Trophoblast cell (in vitro differentiated cells and primary cell): ENCODE measurements around the gene SLC12A8.

ENCODE experiments used
- DNase-seq, 2 donors: peaks; one replicate each; pipeline ENCODE4 v3.0.0-alpha.2; 2016
- H2AFZ ChIP-seq: 2 replicates; pipeline ENCODE4 v1.6.1; 2013; ENCODE audit warnings: low read length, moderate library complexity, mild to moderate bottlenecking; ENCODE audit not compliant: insufficient read depth, poor library complexity
- H2AK5ac ChIP-seq: 2 replicates; pipeline ENCODE4 v1.6.1; 2013; ENCODE audit warnings: mild to moderate bottlenecking, low read length
- H2BK120ac ChIP-seq: 2 replicates; pipeline ENCODE4 v1.6.1; 2013; ENCODE audit warnings: low read length, mild to moderate bottlenecking, moderate library complexity; ENCODE audit not compliant: insufficient read depth, poor library complexity
- H2BK12ac ChIP-seq: 2 replicates; pipeline ENCODE4 v1.6.1; 2013; ENCODE audit warnings: mild to moderate bottlenecking, low read length, moderate library complexity
- H2BK5ac ChIP-seq: 2 replicates; pipeline ENCODE4 v1.6.1; 2013; ENCODE audit warnings: low read length, low read depth, moderate library complexity, mild to moderate bottlenecking; ENCODE audit not compliant: poor library complexity
- H3K14ac ChIP-seq: 2 replicates; pipeline ENCODE4 v1.6.1; 2013; ENCODE audit warnings: mild to moderate bottlenecking, low read length
- H3K18ac ChIP-seq: 2 replicates; pipeline ENCODE4 v1.6.1; 2013; ENCODE audit warnings: mild to moderate bottlenecking, low read length
- H3K23ac ChIP-seq: 2 replicates; pipeline ENCODE4 v1.6.1; 2013; ENCODE audit warnings: low read length
- H3K27ac ChIP-seq: 2 replicates; pipeline ENCODE4 v1.5.1; 2013; ENCODE audit warnings: low read depth, mild to moderate bottlenecking, inconsistent platforms, low read length, moderate library complexity
- H3K27me3 ChIP-seq: 2 replicates; pipeline ENCODE4 v1.6.1; 2013; ENCODE audit warnings: inconsistent platforms, mild to moderate bottlenecking, low read length, moderate library complexity; ENCODE audit not compliant: insufficient read depth
- H3K36me3 ChIP-seq, 2 experiments: 1 replicate in 1 of 2; 2 replicates in 1 of 2; pipeline ENCODE4 v1.6.1; 2013; ENCODE audit warnings: low read length in 2 of 2, mild to moderate bottlenecking in 2 of 2, moderate library complexity in 1 of 2; ENCODE audit not compliant: insufficient read depth in 2 of 2, control insufficient read depth in 1 of 2
- H3K4ac ChIP-seq: 2 replicates; pipeline ENCODE4 v1.6.1; 2013; ENCODE audit warnings: low read depth, mild to moderate bottlenecking, low read length, moderate library complexity
- H3K4me1 ChIP-seq, 2 experiments: 1 replicate in 1 of 2; 2 replicates in 1 of 2; pipeline ENCODE4 v1.6.1; 2013; ENCODE audit warnings: low read length in 2 of 2, mild to moderate bottlenecking in 2 of 2, moderate library complexity in 1 of 2; ENCODE audit not compliant: insufficient read depth in 2 of 2, control insufficient read depth in 1 of 2
- H3K4me2 ChIP-seq: 2 replicates; pipeline ENCODE4 v1.6.1; 2013; ENCODE audit warnings: inconsistent platforms, mild to moderate bottlenecking, low read length, moderate library complexity
- H3K4me3 ChIP-seq: 2 replicates; pipeline ENCODE4 v1.5.1; 2013; ENCODE audit warnings: mild to moderate bottlenecking, low read depth, low read length, inconsistent platforms
- H3K79me1 ChIP-seq: one replicate; pipeline ENCODE4 v1.6.1; 2013; ENCODE audit warnings: low read length
- H3K79me2 ChIP-seq: 2 replicates; pipeline ENCODE4 v1.6.1; 2013; ENCODE audit warnings: low read length, mild to moderate bottlenecking; ENCODE audit not compliant: control insufficient read depth, insufficient read depth, poor library complexity
- H3K9ac ChIP-seq: 2 replicates; pipeline ENCODE4 v1.6.1; 2013; ENCODE audit warnings: mild to moderate bottlenecking, low read length
- H3K9me3 ChIP-seq: 2 replicates; pipeline ENCODE4 v1.6.1; 2013; ENCODE audit warnings: low read depth, mild to moderate bottlenecking, control low read depth, inconsistent platforms, low read length; ENCODE audit not compliant: insufficient read depth
- H4K12ac ChIP-seq: 2 replicates; pipeline ENCODE4 v1.6.1; 2013; ENCODE audit warnings: low read depth, mild to moderate bottlenecking, low read length, moderate library complexity
- H4K8ac ChIP-seq: 2 replicates; pipeline ENCODE4 v1.6.1; 2013; ENCODE audit warnings: low read depth, mild to moderate bottlenecking, low read length, moderate library complexity
- H4K91ac ChIP-seq: one replicate; pipeline ENCODE4 v1.6.1; 2013; ENCODE audit warnings: low read depth, mild to moderate bottlenecking, low read length, moderate library complexity
- WGBS: extraction: QIAGEN DNeasy Blood & Tissue Kit; methylation state at CpG from one replicate; pipeline ENCODE4 v1.1.7; 2013; ENCODE audit warnings: missing lambda C conversion rate; ENCODE audit not compliant: insufficient read length, insufficient coverage; ENCODE audit errors: extremely low coverage; 5-methylcytosine and 5-hydroxymethylcytosine counted together

Gene SLC12A8

GRCh38 chr3:125061170-125061569 lies 151.4 kb downstream of the SLC12A8 start:
- peak overlapping the region; percentile 28 for H4K91ac ChIP-seq
- no CpG with 5 or more reads among the region's 4 CpGs for WGBS

DNA sequence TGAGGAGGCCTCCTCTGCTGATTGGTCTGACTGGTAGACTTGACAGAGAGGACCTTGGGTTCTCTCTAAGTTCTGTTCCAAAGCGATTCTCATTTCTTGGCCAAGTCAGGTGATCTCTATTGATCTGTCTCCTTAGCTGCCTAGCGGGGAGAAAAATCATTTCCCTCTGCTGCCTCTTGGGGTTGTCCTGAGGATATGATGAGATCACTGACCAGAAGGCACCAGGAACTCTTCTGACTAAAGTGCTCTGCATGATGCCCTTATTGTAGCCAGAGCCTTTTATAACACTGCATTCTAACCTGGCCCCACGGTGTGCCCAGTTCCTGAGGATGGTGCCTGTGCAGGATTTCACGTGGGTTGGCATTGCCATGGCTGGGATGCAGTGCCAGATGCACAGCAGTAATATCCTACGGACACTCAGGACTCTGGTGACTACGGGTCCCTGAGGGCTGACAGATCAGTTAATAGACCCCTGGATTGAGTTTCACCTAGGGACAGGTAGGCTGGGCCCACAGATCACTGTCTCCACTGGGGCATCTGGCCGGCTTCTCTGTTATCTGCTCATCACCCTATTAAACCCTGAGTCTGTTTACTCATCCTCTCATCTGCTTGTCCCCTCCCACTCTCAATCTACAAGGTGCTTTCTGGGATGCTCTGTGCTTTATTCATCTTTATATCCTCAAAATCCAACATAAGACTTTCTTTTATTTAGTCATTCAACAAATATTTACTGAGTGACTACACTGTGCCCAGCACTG lies 152.9 kb downstream of the SLC12A8 start:
- H3K4me2 ChIP-seq = no peak overlapping the region
- peaks cover 27 to 30% of the 10 kb centered on the region in 2 experiments for H3K4me1 ChIP-seq
- H2BK12ac ChIP-seq = no peak overlapping the region
- H2BK120ac ChIP-seq = no peak overlapping the region
- H2AFZ ChIP-seq = no peak overlapping the region
- no peak overlapping the region for H4K8ac ChIP-seq
- H2BK5ac ChIP-seq = no peak overlapping the region
- DNase-seq = no peak
- H3K79me2 ChIP-seq = peaks cover 2% of the 10 kb centered on the region
- no peak overlapping the region for H4K91ac ChIP-seq
- no peak overlapping the region for H3K18ac ChIP-seq
- H3K14ac ChIP-seq = no peak overlapping the region
- H3K79me1 ChIP-seq = peaks cover 7% of the 10 kb centered on the region
- no peak overlapping the region for H3K27ac ChIP-seq
- H2AK5ac ChIP-seq = no peak overlapping the region
- H3K9me3 ChIP-seq = no peaks in the 10 kb centered on the region
- H3K9ac ChIP-seq = no peak overlapping the region
- H3K4me3 ChIP-seq = no peak overlapping the region
- H3K4ac ChIP-seq = no peak overlapping the region
- no peaks in the 10 kb centered on the region for H3K27me3 ChIP-seq
- H4K12ac ChIP-seq = no peak overlapping the region
- H3K23ac ChIP-seq = no peak overlapping the region
- no CpG with 5 or more reads among the region's 7 CpGs for WGBS
- no peaks in the 10 kb centered on the region for H3K36me3 ChIP-seq

More at GRCh38 chr3:125061170-125061569, 151.4 kb downstream of the SLC12A8 start:
- H3K4me1 ChIP-seq = peaks cover 26 to 30% of the 10 kb centered on the region in 2 experiments
- H3K36me3 ChIP-seq = no peaks in the 10 kb centered on the region
- peak overlapping the region; percentile 34 for H2BK12ac ChIP-seq
- H2AFZ ChIP-seq = no peak overlapping the region
- H3K4me3 ChIP-seq = no peak overlapping the region
- no peak overlapping the region for H3K4me2 ChIP-seq
- no peaks in the 10 kb centered on the region for H3K9me3 ChIP-seq
- no peak overlapping the region for H3K9ac ChIP-seq
- no peak overlapping the region for H4K12ac ChIP-seq
- no peak overlapping the region for H3K14ac ChIP-seq
- peaks cover 13% of the 10 kb centered on the region for H3K79me1 ChIP-seq
- H3K23ac ChIP-seq = no peak overlapping the region
- H3K18ac ChIP-seq = no peak overlapping the region
- H2BK120ac ChIP-seq = peak overlapping the region; percentile 20
- no peak overlapping the region for H2AK5ac ChIP-seq
- H2BK5ac ChIP-seq = no peak overlapping the region
- H3K27me3 ChIP-seq = no peaks in the 10 kb centered on the region
- H3K27ac ChIP-seq = no peak overlapping the region
- no peaks in the 10 kb centered on the region for H3K79me2 ChIP-seq
- no peak overlapping the region for H4K8ac ChIP-seq
- DNase-seq = peak; percentile 64 to 79
- no peak overlapping the region for H3K4ac ChIP-seq

DNA sequence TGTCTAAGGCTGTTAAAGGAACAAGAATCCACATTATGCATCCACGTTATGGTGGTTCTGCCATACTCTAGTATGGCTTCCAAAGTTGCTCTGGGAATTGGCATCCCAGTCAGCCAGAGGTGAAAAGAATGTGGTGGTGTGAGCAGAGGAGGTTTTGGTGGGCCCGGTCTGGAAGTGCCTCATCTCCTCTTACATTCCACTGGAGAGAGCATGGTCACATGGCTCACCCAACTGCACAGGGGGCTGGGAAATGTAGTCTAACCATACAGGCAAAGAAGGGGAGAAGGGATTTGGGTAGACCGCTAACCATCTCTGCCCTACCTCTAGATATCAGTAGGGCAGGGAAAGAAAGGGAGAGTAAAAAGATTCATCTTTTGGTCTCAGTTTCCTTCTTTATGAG lies 153.6 kb downstream of the SLC12A8 start:
- Histone ChIP-seq H3K4ac (no peak overlapping the region), H3K18ac (no peak overlapping the region), H3K4me3 (no peak overlapping the region), H3K23ac (no peak overlapping the region), H3K4me1 (peaks cover 27 to 30% of the 10 kb centered on the region in 2 experiments), H4K91ac (no peak overlapping the region), H4K12ac (no peak overlapping the region), H2BK5ac (no peak overlapping the region), H3K9ac (no peak overlapping the region), H3K27ac (no peak overlapping the region), H2AK5ac (no peak overlapping the region), H3K79me1 (peaks cover 7% of the 10 kb centered on the region), H3K27me3 (no peaks in the 10 kb centered on the region), H2AFZ (no peak overlapping the region), H4K8ac (no peak overlapping the region), H3K36me3 (no peaks in the 10 kb centered on the region), H3K14ac (no peak overlapping the region), H2BK12ac (no peak overlapping the region), H3K9me3 (no peaks in the 10 kb centered on the region), H2BK120ac (no peak overlapping the region), H3K4me2 (no peak overlapping the region), H3K79me2 (peaks cover 2% of the 10 kb centered on the region)
- no CpG with 5 or more reads among the region's 3 CpGs for WGBS
- DNase-seq = no peak

DNA sequence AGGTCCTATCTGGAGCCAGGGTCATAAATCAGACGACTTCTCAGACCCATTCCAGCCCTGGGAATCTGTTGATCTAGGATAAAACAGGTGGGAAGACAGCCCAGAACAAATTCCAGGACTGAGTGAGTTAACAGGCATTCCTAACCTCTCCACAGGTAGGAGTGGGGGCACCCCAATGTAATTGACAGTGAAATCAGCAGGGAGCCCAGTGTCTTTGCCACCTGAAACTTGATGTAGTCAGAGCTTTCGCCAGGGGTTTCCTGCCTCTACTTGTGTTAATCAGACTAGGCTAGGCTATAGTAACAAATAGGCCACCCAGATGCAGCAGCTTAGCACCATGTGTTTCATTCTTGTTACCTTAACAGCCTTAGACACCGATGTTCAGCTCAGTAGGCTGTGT lies 154.0 kb downstream of the SLC12A8 start:
- Histone ChIP-seq H3K9ac (no peak overlapping the region), H2BK5ac (no peak overlapping the region), H2AK5ac (no peak overlapping the region), H3K4me1 (peaks cover 29 to 33% of the 10 kb centered on the region in 2 experiments), H3K14ac (no peak overlapping the region), H3K79me1 (peaks cover 6% of the 10 kb centered on the region), H3K4me2 (no peak overlapping the region), H2BK120ac (no peak overlapping the region), H3K4me3 (no peak overlapping the region), H3K27me3 (no peaks in the 10 kb centered on the region), H3K9me3 (no peaks in the 10 kb centered on the region), H2AFZ (no peak overlapping the region), H3K27ac (no peak overlapping the region), H4K91ac (no peak overlapping the region), H3K18ac (no peak overlapping the region), H3K4ac (no peak overlapping the region), H2BK12ac (no peak overlapping the region), H4K8ac (no peak overlapping the region), H4K12ac (no peak overlapping the region), H3K36me3 (no peaks in the 10 kb centered on the region), H3K23ac (no peak overlapping the region), H3K79me2 (peaks cover 5% of the 10 kb centered on the region)
- WGBS = no CpG with 5 or more reads among the region's 3 CpGs
- DNase-seq = no peak
